OCI-LY1 (cell line): ENCODE measurements around the gene SPTLC3.
"Not testable (repeated sequence)": the region's sequence is repeated elsewhere in the genome, so short reads cannot be mapped to it uniquely, and the experiment has no call there.

Experiments used
- H2AFZ ChIP-seq: fragments of 200-600 bp; sonication (generic), shearing (Covaris generic); 2 replicates; pipeline ENCODE4 v1.6.0; 2014; ENCODE audit warnings: antibody characterized with exemption, mild to moderate bottlenecking, low read length
- H3F3A ChIP-seq: fragments of 200-600 bp; sonication (generic), shearing (Covaris generic); 2 replicates; pipeline ENCODE4 v1.6.0; 2014; ENCODE audit warnings: mild to moderate bottlenecking, antibody characterized with exemption, low read length, moderate library complexity; ENCODE audit not compliant: insufficient read depth
- H3K27ac ChIP-seq: fragments of 200-600 bp; sonication (generic); 2 replicates; pipeline ENCODE4 v1.5.1; 2014; ENCODE audit warnings: low read length, mixed run types, mild to moderate bottlenecking, low read depth; ENCODE audit not compliant: poor library complexity, severe bottlenecking
- H3K27me3 ChIP-seq: fragments of 200-600 bp; sonication (generic); 2 replicates; pipeline ENCODE4 v1.6.0; 2014; ENCODE audit warnings: antibody characterized with exemption, mild to moderate bottlenecking, low read length, moderate library complexity; ENCODE audit not compliant: insufficient read depth
- H3K36me3 ChIP-seq: fragments of 200-600 bp; sonication (generic); 2 replicates; pipeline ENCODE4 v1.6.1; 2014; ENCODE audit warnings: mild to moderate bottlenecking, antibody characterized with exemption, low read length, moderate library complexity, mixed read lengths; ENCODE audit not compliant: insufficient read depth
- H3K4me1 ChIP-seq: fragments of 200-600 bp; sonication (generic); 2 replicates; pipeline ENCODE4 v1.5.1; 2014; ENCODE audit warnings: mild to moderate bottlenecking, low read length, moderate library complexity; ENCODE audit not compliant: insufficient read depth, severe bottlenecking
- H3K4me2 ChIP-seq: fragments of 200-600 bp; sonication (generic), shearing (Covaris generic); 2 replicates; pipeline ENCODE4 v1.6.1; 2014; ENCODE audit warnings: low read length
- H3K4me3 ChIP-seq: fragments of 200-600 bp; sonication (generic); 2 replicates; pipeline ENCODE4 v1.5.1; 2014; ENCODE audit warnings: low read length, low read depth, mild to moderate bottlenecking, mixed read lengths; ENCODE audit not compliant: poor library complexity, severe bottlenecking
- H3K79me2 ChIP-seq: fragments of 200-600 bp; shearing (Covaris generic); 2 replicates; pipeline ENCODE4 v1.6.1; 2016; ENCODE audit warnings: mixed run types, low read length, mixed read lengths; ENCODE audit not compliant: insufficient read depth
- H3K9ac ChIP-seq: fragments of 200-600 bp; sonication (generic), shearing (Covaris generic); 2 replicates; pipeline ENCODE4 v1.6.1; 2014; ENCODE audit warnings: mild to moderate bottlenecking, low read length, mixed read lengths
- H3K9me2 ChIP-seq: fragments of 200-600 bp; sonication (generic), shearing (Covaris generic); 2 replicates; pipeline ENCODE4 v1.6.1; 2014; ENCODE audit warnings: low read depth, mild to moderate bottlenecking, low read length, mixed read lengths
- H3K9me3 ChIP-seq: fragments of 200-600 bp; shearing (Covaris generic); 2 replicates; pipeline ENCODE4 v1.6.1; 2014; ENCODE audit warnings: low read length, mixed read lengths
- H4K20me1 ChIP-seq: fragments of 200-600 bp; sonication (generic), shearing (Covaris generic); 2 replicates; pipeline ENCODE4 v1.6.0; 2016; ENCODE audit warnings: mild to moderate bottlenecking, low read length; ENCODE audit not compliant: insufficient read depth
- EZH2 ChIP-seq: fragments of 200-600 bp; sonication (generic), shearing (Covaris generic); IDR thresholded peaks from 2 replicates; pipeline ENCODE4 v1.8.0; 2017; ENCODE audit warnings: borderline replicate concordance, mixed run types, mild to moderate bottlenecking, antibody characterized with exemption, low read length, moderate library complexity, mixed read lengths
- TF ChIP-seq, protein P1 (sequence below): fragments of 200-600 bp; sonication (generic), shearing (Covaris generic); IDR thresholded peaks from 2 replicates; pipeline ENCODE4 v1.5.1; 2017; ENCODE audit warnings: mild to moderate bottlenecking, antibody characterized with exemption, low read length, moderate library complexity, mixed read lengths

Gene SPTLC3

DNA sequence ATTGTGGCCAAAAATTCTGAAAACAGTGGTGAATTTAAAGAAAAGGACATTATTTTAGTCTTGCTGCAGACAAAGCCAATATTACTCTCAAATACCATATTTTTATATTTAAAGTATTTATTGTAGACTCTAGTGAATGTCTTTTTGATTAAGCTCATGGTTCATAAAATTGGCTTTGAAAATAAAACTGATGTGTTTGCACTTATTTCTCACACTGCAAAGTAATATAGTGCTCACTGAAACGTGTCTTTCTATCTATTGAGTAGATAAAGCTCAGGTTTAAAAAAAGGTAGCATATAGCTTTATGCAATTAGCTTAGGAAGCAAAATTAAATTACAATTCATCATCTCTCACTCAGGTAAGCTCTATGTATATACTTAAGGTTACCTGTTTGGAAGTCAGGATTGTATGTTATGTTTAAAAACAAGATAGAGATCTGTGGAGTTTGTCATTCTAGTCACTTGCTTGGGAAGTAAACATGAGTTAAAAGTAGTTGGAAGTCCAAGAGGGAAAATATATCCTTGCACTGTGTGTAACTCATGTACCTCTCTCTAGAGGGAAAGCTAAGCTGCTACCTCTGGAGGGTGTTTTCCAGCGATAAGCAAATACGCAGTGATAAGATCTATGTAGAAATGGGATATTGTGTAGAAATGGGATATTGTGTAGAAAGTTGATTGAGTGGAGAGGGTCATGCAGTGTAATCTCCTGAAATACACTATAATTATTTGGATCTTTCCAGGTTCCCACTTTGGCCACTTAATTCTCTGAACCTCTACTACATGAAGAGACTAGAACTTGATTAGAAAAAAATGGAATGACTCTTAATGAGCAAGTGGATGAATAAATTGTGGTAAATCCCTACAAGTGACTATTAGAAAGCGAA, 29.9 kb upstream of the SPTLC3 start:
- TF ChIP-seq EZH2 = no peak
- TF ChIP-seq, protein P1, sequence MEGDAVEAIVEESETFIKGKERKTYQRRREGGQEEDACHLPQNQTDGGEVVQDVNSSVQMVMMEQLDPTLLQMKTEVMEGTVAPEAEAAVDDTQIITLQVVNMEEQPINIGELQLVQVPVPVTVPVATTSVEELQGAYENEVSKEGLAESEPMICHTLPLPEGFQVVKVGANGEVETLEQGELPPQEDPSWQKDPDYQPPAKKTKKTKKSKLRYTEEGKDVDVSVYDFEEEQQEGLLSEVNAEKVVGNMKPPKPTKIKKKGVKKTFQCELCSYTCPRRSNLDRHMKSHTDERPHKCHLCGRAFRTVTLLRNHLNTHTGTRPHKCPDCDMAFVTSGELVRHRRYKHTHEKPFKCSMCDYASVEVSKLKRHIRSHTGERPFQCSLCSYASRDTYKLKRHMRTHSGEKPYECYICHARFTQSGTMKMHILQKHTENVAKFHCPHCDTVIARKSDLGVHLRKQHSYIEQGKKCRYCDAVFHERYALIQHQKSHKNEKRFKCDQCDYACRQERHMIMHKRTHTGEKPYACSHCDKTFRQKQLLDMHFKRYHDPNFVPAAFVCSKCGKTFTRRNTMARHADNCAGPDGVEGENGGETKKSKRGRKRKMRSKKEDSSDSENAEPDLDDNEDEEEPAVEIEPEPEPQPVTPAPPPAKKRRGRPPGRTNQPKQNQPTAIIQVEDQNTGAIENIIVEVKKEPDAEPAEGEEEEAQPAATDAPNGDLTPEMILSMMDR = no peak
- no peak overlapping the region for H3K4me2 ChIP-seq

DNA sequence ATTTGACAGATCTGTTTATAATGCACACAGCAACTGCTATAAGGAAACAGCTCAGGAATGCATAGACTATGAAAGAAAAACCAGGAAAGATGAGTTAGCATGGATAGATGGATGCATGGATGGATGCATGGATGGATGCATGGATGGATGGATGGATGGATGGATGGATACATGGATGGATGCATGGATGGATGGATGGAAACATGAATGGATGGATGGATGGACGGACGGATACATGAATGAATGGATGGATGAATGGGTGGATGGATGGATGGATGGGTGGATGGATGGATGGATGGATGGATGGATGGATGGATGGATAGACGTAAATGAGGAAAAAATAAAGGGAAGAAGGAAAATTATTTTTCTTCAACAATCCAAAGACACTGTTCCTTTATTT, 29.1 kb upstream of the SPTLC3 start:
- not testable (repeated sequence) for H3F3A ChIP-seq, H3K27ac ChIP-seq, H3K4me3 ChIP-seq, H3K9me3 ChIP-seq, H4K20me1 ChIP-seq, H3K9me2 ChIP-seq, H3K36me3 ChIP-seq, H2AFZ ChIP-seq, H3K4me1 ChIP-seq, H3K4me2 ChIP-seq, H3K27me3 ChIP-seq, H3K9ac ChIP-seq, H3K79me2 ChIP-seq

More for the DNA sequence above, 29.9 kb upstream of the SPTLC3 start:
- no peak overlapping the region for H3K4me3 ChIP-seq
- H3K4me1 ChIP-seq = no peaks in the 10 kb centered on the region
- H3K9ac ChIP-seq = no peak overlapping the region
- H3K9me3 ChIP-seq = no peaks in the 10 kb centered on the region
- H2AFZ ChIP-seq = no peak overlapping the region
- H3K79me2 ChIP-seq = no peaks in the 10 kb centered on the region
- H3K27me3 ChIP-seq = no peaks in the 10 kb centered on the region
- H3F3A ChIP-seq = no peaks in the 10 kb centered on the region
- no peaks in the 10 kb centered on the region for H3K36me3 ChIP-seq
- no peaks in the 10 kb centered on the region for H3K9me2 ChIP-seq
- no peaks in the 10 kb centered on the region for H4K20me1 ChIP-seq
- H3K27ac ChIP-seq = no peak overlapping the region

DNA sequence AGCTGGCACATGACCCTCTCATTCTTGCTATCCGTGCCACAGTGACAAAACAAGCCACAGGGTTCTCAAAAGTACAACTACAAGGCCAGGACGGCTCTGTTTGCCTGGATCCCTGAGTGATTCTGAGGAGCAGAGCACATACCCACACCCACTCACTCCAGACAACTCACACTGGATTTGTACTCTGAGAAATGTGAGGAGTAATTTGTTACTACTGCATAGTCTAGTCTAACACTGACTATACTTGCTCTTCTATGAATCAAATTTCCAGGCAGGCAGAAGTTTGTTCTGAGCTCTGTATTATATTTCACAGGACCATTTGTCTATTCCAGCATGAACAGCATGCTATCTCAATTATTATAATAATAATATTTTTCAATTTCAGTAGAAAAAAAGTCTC, 26.7 kb upstream of the SPTLC3 start:
- Histone ChIP-seq H3K9me2 (no peaks in the 10 kb centered on the region), H3K4me3 (no peak overlapping the region), H3K9me3 (no peaks in the 10 kb centered on the region), H3K36me3 (no peaks in the 10 kb centered on the region), H3F3A (no peaks in the 10 kb centered on the region), H3K9ac (no peak overlapping the region), H3K4me2 (no peak overlapping the region), H4K20me1 (no peaks in the 10 kb centered on the region), H3K27me3 (no peaks in the 10 kb centered on the region), H3K79me2 (no peaks in the 10 kb centered on the region), H3K4me1 (no peaks in the 10 kb centered on the region), H2AFZ (no peak overlapping the region), H3K27ac (no peak overlapping the region)
- no peak for TF ChIP-seq EZH2
- TF ChIP-seq, protein P1 = no peak
